HCT116 (cell line): ENCODE results near the gene GALP.

Experiments
- ATF3 ChIP-seq: IDR thresholded peaks from 2 replicates; pipeline ENCODE4 v1.6.1; 2012
- CTCF ChIP-seq, 3 experiments: fragments of 200-600 bp in 1 of 3; sonication (generic) in 1 of 3; IDR thresholded peaks in 2 of 3; conservative IDR thresholded peaks in 1 of 3; 2 replicates each; pipeline ENCODE4 v1.5.1; 2012 to 2017; ENCODE audit warnings: low read depth in 2 of 3, low read length in 2 of 3, antibody characterized with exemption in 1 of 3, borderline replicate concordance in 1 of 3, control low read depth in 1 of 3, mild to moderate bottlenecking in 1 of 3, mixed read lengths in 1 of 3, mixed run types in 1 of 3, moderate library complexity in 1 of 3; ENCODE audit not compliant: insufficient read depth in 1 of 3
- ELF1 ChIP-seq: IDR thresholded peaks from 2 replicates; pipeline ENCODE4 v1.6.1; 2012; ENCODE audit warnings: low read depth, borderline replicate concordance
- POLR2A ChIP-seq: IDR thresholded peaks from 2 replicates; pipeline ENCODE4 v1.7.0; 2011; ENCODE audit warnings: borderline replicate concordance; ENCODE audit not compliant: insufficient read depth, insufficient read length; ENCODE audit errors: extremely low read depth
- POLR2AphosphoS5 ChIP-seq: IDR thresholded peaks from 2 replicates; pipeline ENCODE4 v1.6.1; 2011; ENCODE audit warnings: mild to moderate bottlenecking, low read depth, low read length, moderate library complexity
- RAD21 ChIP-seq: IDR thresholded peaks from 2 replicates; pipeline ENCODE4 v1.6.1; 2012; ENCODE audit warnings: low read depth, mild to moderate bottlenecking
- SIN3A ChIP-seq: IDR thresholded peaks from 2 replicates; pipeline ENCODE4 v1.6.1; 2012; ENCODE audit warnings: low read depth
- SP1 ChIP-seq: IDR thresholded peaks from 2 replicates; pipeline ENCODE4 v1.6.1; 2012; ENCODE audit warnings: low read depth
- TCF7L2 ChIP-seq: IDR thresholded peaks from 2 replicates; pipeline ENCODE4 v1.7.0; 2011; ENCODE audit warnings: borderline replicate concordance, inconsistent platforms; ENCODE audit not compliant: insufficient read depth, insufficient read length; ENCODE audit errors: extremely low read depth

DNA sequence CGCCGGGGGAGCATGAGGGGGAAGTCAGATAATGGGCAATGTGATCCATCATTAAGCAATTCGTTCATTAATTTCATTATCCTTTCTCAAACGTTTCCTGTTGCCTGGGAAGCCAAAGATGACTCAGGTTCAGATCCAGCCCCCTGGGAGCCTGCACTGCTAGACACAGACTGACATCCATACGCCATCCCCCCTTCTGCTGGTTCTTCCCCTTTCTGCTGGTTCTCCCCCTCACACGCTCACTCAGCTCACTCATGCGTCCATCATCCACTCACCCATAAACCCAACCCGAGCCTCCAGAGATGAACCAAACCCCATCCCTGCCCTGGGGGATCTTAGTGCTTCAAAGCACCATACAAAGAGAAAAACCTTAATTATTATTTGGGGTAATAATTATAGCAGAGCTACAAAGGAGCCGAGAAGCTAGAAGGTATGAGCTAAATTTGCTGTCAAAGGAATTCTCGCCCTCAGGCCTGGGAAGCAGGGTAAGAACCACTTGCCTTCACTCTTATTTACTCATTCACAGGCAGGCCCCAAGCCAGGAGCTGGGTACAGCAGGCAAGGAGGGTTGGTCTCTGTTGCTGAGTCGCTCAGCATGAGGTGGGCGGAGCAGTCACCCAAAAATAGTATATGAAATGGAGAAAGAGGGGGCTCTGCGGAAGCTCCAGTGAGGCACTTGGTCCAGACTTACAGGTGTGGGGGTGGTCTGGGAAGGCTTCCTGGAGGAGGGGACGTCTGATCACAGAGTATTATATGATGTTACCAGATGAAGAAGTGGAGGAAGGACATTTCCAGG lies 41.8 kb upstream of the GALP start:
- no peak for TF ChIP-seq SIN3A
- no peak for TF ChIP-seq POLR2A
- TF ChIP-seq ATF3: no peak
- TF ChIP-seq ELF1: no peak
- no peak for TF ChIP-seq POLR2AphosphoS5
- no peak for TF ChIP-seq CTCF (IDR thresholded peaks at IDR 0.05 in 2 of 3, conservative IDR thresholded peaks at IDR 0.05 in 1 of 3; ENCODE audit: borderline replicate concordance in 1 of 3, insufficient read depth in 1 of 3, low read depth in 2 of 3, low read length in 2 of 3)
- TF ChIP-seq RAD21: no peak
- no peak for TF ChIP-seq TCF7L2
- TF ChIP-seq SP1: no peak
